ENCODE measurements around the gene SUGCT.

Gene SUGCT

GRCh38 chr7:40674316-40674715, 539.5 kb downstream of the SUGCT start:
- no peak overlapping the region for H3K4me3 ChIP-seq (ENCODE audit: low read depth, low read length)
- no peak for DNase-seq (ENCODE audit: low read depth)

- H3K4me3 ChIP-seq (ENCODE audit: low read depth, low read length), result no peak overlapping the region
- no peak for DNase-seq (ENCODE audit: low read depth)
Observed at GRCh38 chr7:40675741-40676140, 540.9 kb downstream of the SUGCT start.

- no peak for DNase-seq (ENCODE audit: low read depth)
- no peak overlapping the region for H3K4me3 ChIP-seq (ENCODE audit: low read depth, low read length)
Observed at GRCh38 chr7:40676221-40676620, 541.4 kb downstream of the SUGCT start.

- no peak overlapping the region for H3K4me3 ChIP-seq (ENCODE audit: low read depth, low read length)
- DNase-seq (ENCODE audit: low read depth), result no peak
Observed at GRCh38 chr7:40680657-40681056, 545.9 kb downstream of the SUGCT start.

- DNase-seq (ENCODE audit: low read depth), result no peak
- no peak overlapping the region for H3K4me3 ChIP-seq (ENCODE audit: low read depth, low read length)
Observed at GRCh38 chr7:40682696-40683095, 547.9 kb downstream of the SUGCT start.

GRCh38 chr7:40694026-40694809, 559.4 kb downstream of the SUGCT start:
- DNase-seq (ENCODE audit: low read depth), result no peak
- no peak overlapping the region for H3K4me3 ChIP-seq (ENCODE audit: low read depth, low read length)

GRCh38 chr7:40694991-40695390, 560.2 kb downstream of the SUGCT start:
- DNase-seq (ENCODE audit: low read depth), result no peak
- no peak overlapping the region for H3K4me3 ChIP-seq (ENCODE audit: low read depth, low read length)

- peak; percentile 37 for DNase-seq (ENCODE audit: low read depth)
- no peak overlapping the region for H3K4me3 ChIP-seq (ENCODE audit: low read depth, low read length)
Observed at GRCh38 chr7:40697653-40698052, 562.8 kb downstream of the SUGCT start.

GRCh38 chr7:40698214-40698920, 563.6 kb downstream of the SUGCT start:
- DNase-seq (ENCODE audit: low read depth), result no peak
- no peak overlapping the region for H3K4me3 ChIP-seq (ENCODE audit: low read depth, low read length)

- no peak overlapping the region for H3K4me3 ChIP-seq (ENCODE audit: low read depth, low read length)
- no peak for DNase-seq (ENCODE audit: low read depth)
Observed at GRCh38 chr7:40698921-40699260, 564.1 kb downstream of the SUGCT start.

GRCh38 chr7:40700653-40701421, 566.0 kb downstream of the SUGCT start:
- H3K4me3 ChIP-seq (ENCODE audit: low read depth, low read length), result no peak overlapping the region
- DNase-seq (ENCODE audit: low read depth), result peak; percentile 50

GRCh38 chr7:40701836-40702551, 567.2 kb downstream of the SUGCT start:
- no peak overlapping the region for H3K4me3 ChIP-seq (ENCODE audit: low read depth, low read length)
- DNase-seq (ENCODE audit: low read depth), result no peak

GRCh38 chr7:40704172-40704571, 569.4 kb downstream of the SUGCT start:
- DNase-seq (ENCODE audit: low read depth), result no peak
- H3K4me3 ChIP-seq (ENCODE audit: low read depth, low read length), result no peak overlapping the region

- DNase-seq (ENCODE audit: low read depth), result no peak
Observed at GRCh38 chr7:40706829-40707228, 572.0 kb downstream of the SUGCT start.

GRCh38 chr7:40709062-40709964, 574.5 kb downstream of the SUGCT start:
- DNase-seq (ENCODE audit: low read depth), result no peak
- H3K4me3 ChIP-seq (ENCODE audit: low read depth, low read length), result no peak overlapping the region

More at GRCh38 chr7:40706829-40707228, 572.0 kb downstream of the SUGCT start:
- H3K4me3 ChIP-seq (ENCODE audit: low read depth, low read length), result no peak overlapping the region

GRCh38 chr7:40711706-40712105, 576.9 kb downstream of the SUGCT start:
- no peak for DNase-seq (ENCODE audit: low read depth)
- no peak overlapping the region for H3K4me3 ChIP-seq (ENCODE audit: low read depth, low read length)

GRCh38 chr7:40714363-40715052, 579.7 kb downstream of the SUGCT start:
- no peak for DNase-seq (ENCODE audit: low read depth)
- no peak overlapping the region for H3K4me3 ChIP-seq (ENCODE audit: low read depth, low read length)

- no peak overlapping the region for H3K4me3 ChIP-seq (ENCODE audit: low read depth, low read length)
- no peak for DNase-seq (ENCODE audit: low read depth)
Observed at GRCh38 chr7:40715053-40715430, 580.2 kb downstream of the SUGCT start.
